Breast epithelium (tissue), 3 donors: ENCODE results near the gene LHFPL2.

Experiments
- CTCF ChIP-seq, 3 donors: fragments of 450-650 bp; IDR thresholded peaks; one replicate each; pipeline ENCODE4 v1.5.1; 2016 to 2017; ENCODE audit warnings: antibody characterized with exemption in 3 of 3, mild to moderate bottlenecking in 3 of 3, moderate library complexity in 3 of 3
- POLR2A ChIP-seq: fragments of 450-650 bp; IDR thresholded peaks from one replicate; pipeline ENCODE4 v1.6.1; 2016; ENCODE audit warnings: antibody characterized with exemption, mild to moderate bottlenecking, moderate library complexity
- POLR2AphosphoS5 ChIP-seq, 3 donors: sonication (generic); formaldehyde crosslinking; IDR thresholded peaks; one replicate each; pipeline ENCODE4 v1.6.1; 2017; ENCODE audit warnings: antibody characterized with exemption in 3 of 3

- TF ChIP-seq POLR2AphosphoS5 (IDR thresholded peaks at IDR 0.05) (no peak), CTCF (IDR thresholded peaks at IDR 0.05) (no peak), POLR2A (no peak)
Measured at GRCh38 chr5:78690253-78690972, 41.8 kb upstream of the LHFPL2 start.
